Measurements from ENCODE around the gene TBRG1.

- TF ChIP-seq CTCF (IDR thresholded peaks at IDR 0.05) (no peak), ZFX (IDR thresholded peaks at IDR 0.05; ENCODE audit: borderline replicate concordance) (no peak)
These were observed 13.3 kb downstream of the TBRG1 start for GRCh38 chr11:124635932-124636331.
